Peyer's patch (tissue), 4 donors: Measurements from ENCODE around the gene CORO1C. TPM values are rescaled to one million over a fixed set of nuclear protein-coding genes. Genes with fewer than 3 reads are reported as not detected.
A peak's percentile ranks its signal among the peaks of the same experiment; 100 is the strongest.

ENCODE experiments used
- DNase-seq, 3 donors: peaks; one replicate each; pipeline ENCODE4 v3.0.0-alpha.2; 2017 to 2019
- H3K27ac ChIP-seq, 4 donors: fragments of 200-600 bp; sonication (generic); one replicate each; pipeline ENCODE4 v1.5.1; 2016 to 2019
- H3K27me3 ChIP-seq, 2 donors: fragments of 200-600 bp; sonication (generic); one replicate each; pipeline ENCODE4 v1.5.1; 2019
- H3K36me3 ChIP-seq, 3 donors: fragments of 200-600 bp; sonication (generic); one replicate each; pipeline ENCODE4 v1.5.1; 2016 to 2019
- H3K4me1 ChIP-seq, 4 donors: fragments of 200-600 bp; sonication (generic); one replicate each; pipeline ENCODE4 v1.5.1; 2016 to 2019
- H3K4me3 ChIP-seq, 4 donors: fragments of 200-600 bp; sonication (generic); 1 replicate in 3 of 4; 2 replicates in 1 of 4; pipeline ENCODE4 v1.5.1; 2016 to 2019; ENCODE audit warnings: mild to moderate bottlenecking in 1 of 4
- H3K9me3 ChIP-seq, 4 donors: fragments of 200-600 bp; sonication (generic); one replicate each; pipeline ENCODE4 v1.5.1; 2016 to 2019; ENCODE audit warnings: mild to moderate bottlenecking in 1 of 4
- CTCF ChIP-seq, 6 experiments: fragments of 450-650 bp in 4 of 6; fragments of 200-600 bp in 2 of 6; sonication (generic) in 1 of 6; IDR thresholded peaks; one replicate each; pipeline ENCODE4 v1.5.1; 2017 to 2019; ENCODE audit warnings: antibody characterized with exemption in 6 of 6, mild to moderate bottlenecking in 3 of 6, moderate library complexity in 1 of 6
- POLR2A ChIP-seq, 2 donors: fragments of 450-650 bp; IDR thresholded peaks; one replicate each; pipeline ENCODE4 v1.5.1; 2017; ENCODE audit warnings: antibody characterized with exemption in 2 of 2, mild to moderate bottlenecking in 2 of 2, moderate library complexity in 2 of 2
- total RNA-seq, 4 donors: library from RNA; depleted of rRNA; stranded (reverse); fragments of >200 nt; gene quantifications; one replicate each; pipeline ENCODE4 v1.1.0, GENCODE V29; 2016

CORO1C gene
- total RNA-seq, 4 donors from 2014 or later, result 76.3 to 144 (median 87.4) TPM

GRCh38 chr12:108679106-108679681 lies 52.1 kb downstream of the CORO1C start:
- TF ChIP-seq CTCF (IDR thresholded peaks at IDR 0.05), result no peak
- TF ChIP-seq POLR2A (IDR thresholded peaks at IDR 0.05), result no peak
- no peaks in the 10 kb centered on the region for H3K9me3 ChIP-seq
- H3K27ac ChIP-seq, result no peak overlapping the region
- peaks cover 0 to 29% (median 0%) of the 10 kb centered on the region in 3 donors for H3K36me3 ChIP-seq
- no peaks in the 10 kb centered on the region for H3K27me3 ChIP-seq
- H3K4me1 ChIP-seq, result no peaks in the 10 kb centered on the region
- H3K4me3 ChIP-seq, result no peak overlapping the region
- DNase-seq, result no peak

DNA sequence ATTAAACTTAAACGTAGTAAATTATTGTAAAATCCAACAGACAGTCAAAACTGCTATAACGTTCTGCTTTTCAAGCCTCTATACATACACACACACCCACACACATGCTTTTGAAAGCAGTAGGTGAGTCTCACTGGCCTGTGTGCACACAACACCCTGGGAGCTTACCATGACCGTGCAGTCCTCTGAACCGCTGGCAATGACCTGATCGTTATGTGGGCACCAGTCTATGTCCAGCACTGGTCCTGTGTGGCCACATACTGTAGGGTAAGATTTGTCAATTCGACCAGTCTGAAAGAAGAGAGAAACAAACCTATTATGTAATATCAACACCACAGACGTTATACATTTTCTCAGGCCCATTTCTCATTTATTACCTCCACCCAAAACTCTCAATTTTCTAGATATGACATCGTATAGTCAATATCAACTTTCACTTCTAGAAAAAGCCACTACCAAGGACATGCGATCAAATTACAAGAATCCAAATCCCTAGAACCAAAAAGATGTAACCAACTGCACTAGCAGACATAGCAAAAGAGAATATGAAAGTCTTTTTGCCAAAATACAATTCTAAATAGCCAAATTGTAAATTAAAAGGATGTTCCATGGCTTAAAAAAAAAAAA lies 53.1 kb downstream of the CORO1C start:
- no peak for DNase-seq
- no peak overlapping the region for H3K27ac ChIP-seq

DNA sequence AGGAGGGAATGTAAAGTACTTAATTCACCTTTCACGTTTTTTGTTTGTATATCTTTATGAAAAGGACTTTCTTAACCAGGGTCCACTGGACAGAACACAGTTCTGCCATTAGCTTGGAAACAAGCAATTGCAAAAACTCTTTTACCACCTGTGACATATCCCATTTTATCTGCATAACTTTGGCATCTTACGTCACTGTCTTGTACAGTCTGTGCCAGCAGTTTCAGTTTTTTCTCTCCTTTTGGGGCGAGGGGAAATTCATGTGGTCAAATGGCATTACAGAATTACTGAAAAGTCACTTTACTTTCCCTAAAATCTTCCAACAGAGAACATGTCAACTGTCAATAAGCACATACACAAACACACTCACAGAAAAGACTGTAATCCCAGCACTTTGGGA lies 53.9 kb downstream of the CORO1C start:
- no peaks in the 10 kb centered on the region for H3K27me3 ChIP-seq
- H3K36me3 ChIP-seq, result peaks cover 0 to 33% (median 0%) of the 10 kb centered on the region in 3 donors
- peak overlapping the region in 1 of 4 donors; percentile 46 for H3K27ac ChIP-seq
- no peaks in the 10 kb centered on the region for H3K9me3 ChIP-seq
- no peak for TF ChIP-seq CTCF (IDR thresholded peaks at IDR 0.05)
- no peak for TF ChIP-seq POLR2A (IDR thresholded peaks at IDR 0.05)
- DNase-seq, result no peak
- no peaks in the 10 kb centered on the region for H3K4me1 ChIP-seq
- H3K4me3 ChIP-seq, result no peak overlapping the region

More for the DNA sequence above, 53.1 kb downstream of the CORO1C start:
- H3K4me3 ChIP-seq, result no peak overlapping the region
- peaks cover 0 to 33% (median 0%) of the 10 kb centered on the region in 3 donors for H3K36me3 ChIP-seq
- H3K9me3 ChIP-seq, result no peaks in the 10 kb centered on the region
- TF ChIP-seq POLR2A (IDR thresholded peaks at IDR 0.05) (no peak), CTCF (IDR thresholded peaks at IDR 0.05) (no peak)
- H3K27me3 ChIP-seq, result no peaks in the 10 kb centered on the region
- no peaks in the 10 kb centered on the region for H3K4me1 ChIP-seq

DNA sequence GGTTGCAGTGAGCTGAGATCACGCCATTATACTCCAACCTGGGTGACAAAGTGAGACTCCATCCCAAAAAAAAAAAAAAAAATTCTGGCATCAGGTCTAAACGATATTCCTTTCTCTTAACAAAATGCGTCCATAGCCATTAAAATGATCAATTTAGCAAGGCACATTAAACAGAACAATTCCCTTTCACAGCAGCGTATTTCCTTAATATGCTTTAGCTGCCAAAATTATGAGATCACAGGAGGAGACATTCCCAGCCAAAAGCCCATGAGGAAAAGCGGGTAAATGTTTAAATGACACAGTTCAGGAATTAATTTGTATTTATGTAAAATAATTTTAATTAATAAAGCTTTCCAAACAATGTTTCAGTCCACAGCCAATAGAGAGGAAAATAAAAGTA lies 54.6 kb downstream of the CORO1C start:
- no peak for DNase-seq
- Histone ChIP-seq H3K4me3 (no peak overlapping the region), H3K36me3 (peaks cover 0 to 33% (median 0%) of the 10 kb centered on the region in 3 donors), H3K4me1 (no peaks in the 10 kb centered on the region), H3K27ac (peak overlapping the region in 1 of 4 donors; percentile 46), H3K9me3 (no peaks in the 10 kb centered on the region), H3K27me3 (no peaks in the 10 kb centered on the region)
- no peak for TF ChIP-seq POLR2A (IDR thresholded peaks at IDR 0.05)
- TF ChIP-seq CTCF (IDR thresholded peaks at IDR 0.05), result no peak

DNA sequence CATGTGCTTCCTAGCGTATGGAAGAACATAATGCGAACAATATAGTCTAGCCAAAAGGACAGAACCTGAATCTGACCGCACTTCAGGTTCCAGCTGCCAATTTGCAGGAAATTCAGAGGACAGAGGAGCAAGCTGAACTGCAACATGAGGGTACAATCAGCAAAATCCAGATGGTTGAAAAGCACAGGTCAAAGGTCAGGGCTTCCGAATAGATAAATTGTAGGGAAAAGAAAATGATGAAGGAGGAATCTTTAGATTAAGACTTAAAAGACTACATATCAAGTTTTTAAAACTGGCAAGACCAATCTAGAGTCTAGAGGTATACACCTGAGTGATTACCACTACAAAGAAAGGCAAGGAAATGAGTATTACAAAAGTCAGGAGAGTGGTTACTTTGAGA lies 55.5 kb downstream of the CORO1C start:
- H3K9me3 ChIP-seq, result no peaks in the 10 kb centered on the region
- no peak overlapping the region for H3K27ac ChIP-seq
- TF ChIP-seq POLR2A (IDR thresholded peaks at IDR 0.05) (no peak), CTCF (IDR thresholded peaks at IDR 0.05) (no peak)
- peaks cover 0 to 33% (median 0%) of the 10 kb centered on the region in 3 donors for H3K36me3 ChIP-seq
- H3K4me3 ChIP-seq, result no peak overlapping the region
- DNase-seq, result no peak
- no peaks in the 10 kb centered on the region for H3K4me1 ChIP-seq
- H3K27me3 ChIP-seq, result no peaks in the 10 kb centered on the region
